Measurements from ENCODE around the gene ATOH7.
"Not testable (repeated sequence)": the region's sequence is repeated elsewhere in the genome, so short reads cannot be mapped to it uniquely, and the experiment has no call there.

- TF ChIP-seq TCF7L2 (IDR thresholded peaks at IDR 0.05; ENCODE audit: borderline replicate concordance, extremely low read depth, insufficient read depth, insufficient read length); ZFX (IDR thresholded peaks at IDR 0.05); CTCF (IDR thresholded peaks at IDR 0.05 in 2 of 3, conservative IDR thresholded peaks at IDR 0.05 in 1 of 3; ENCODE audit: borderline replicate concordance in 1 of 3, insufficient read depth in 1 of 3, low read depth in 2 of 3, low read length in 2 of 3); SIN3A (IDR thresholded peaks at IDR 0.05; ENCODE audit: low read depth); EZH2 (IDR thresholded peaks at IDR 0.05); ZNF274 (IDR thresholded peaks at IDR 0.05; ENCODE audit: low read depth, low read length); POLR2A (IDR thresholded peaks at IDR 0.05; ENCODE audit: borderline replicate concordance, extremely low read depth, insufficient read depth, insufficient read length): not testable (repeated sequence)
Observed at GRCh38 chr10:68278906-68279753, 47.2 kb upstream of the ATOH7 start.
